ENCODE results near the gene COL11A2.
A peak's percentile ranks its signal among the peaks of the same experiment; 100 is the strongest.

Gene COL11A2

GRCh38 chr6:33206027-33206863, 14.0 kb upstream of the COL11A2 start:
- FAIRE-seq = no peak

- FAIRE-seq = no peak
These were observed 13.1 kb upstream of the COL11A2 start for GRCh38 chr6:33205191-33206026.

- FAIRE-seq = no peak
These were observed 12.3 kb upstream of the COL11A2 start, which contains the start of gene HSD17B8 for GRCh38 chr6:33204415-33205190. TSS of gene HSD17B8 (plus strand) at chr6:33204655. CDS start at chr6:33204669, 14 bp downstream.

GRCh38 chr6:33204165-33204414, 11.8 kb upstream of the COL11A2 start:
- FAIRE-seq = no peak

GRCh38 chr6:33203443-33204164, 11.3 kb upstream of the COL11A2 start:
- FAIRE-seq = no peak

GRCh38 chr6:33202799-33203198, 10.5 kb upstream of the COL11A2 start:
- FAIRE-seq = no peak

- FAIRE-seq = no peak
These were observed 9.7 kb upstream of the COL11A2 start for GRCh38 chr6:33201935-33202334.

- FAIRE-seq = no peak
These were observed 8.9 kb upstream of the COL11A2 start for GRCh38 chr6:33201147-33201545.

GRCh38 chr6:33200219-33201146, 8.2 kb upstream of the COL11A2 start, which contains the start of the genes RXRB and SLC39A7:
TSS of gene RXRB (minus strand) at chr6:33200665. CDS start at chr6:33200476, 189 bp downstream.
TSS of gene SLC39A7 (plus strand) at chr6:33200867. CDS start at chr6:33201246, 379 bp downstream.
- peak; percentile 33 for FAIRE-seq

GRCh38 chr6:33199687-33200218, 7.5 kb upstream of the COL11A2 start:
- FAIRE-seq = no peak

GRCh38 chr6:33198853-33199436, 6.7 kb upstream of the COL11A2 start:
- no peak for FAIRE-seq

GRCh38 chr6:33198159-33198852, 6.0 kb upstream of the COL11A2 start:
- FAIRE-seq = no peak

GRCh38 chr6:33197431-33198048, 5.3 kb upstream of the COL11A2 start:
- FAIRE-seq = no peak

- no peak for FAIRE-seq
These were observed 3.3 kb upstream of the COL11A2 start for GRCh38 chr6:33195304-33196165.

- FAIRE-seq = no peak
These were observed 2.2 kb upstream of the COL11A2 start for GRCh38 chr6:33194431-33194979.

GRCh38 chr6:33193619-33194018, 1.4 kb upstream of the COL11A2 start:
- FAIRE-seq = no peak

GRCh38 chr6:33192671-33193602, 670 bp upstream of the COL11A2 start:
- FAIRE-seq = no peak
